HUES48 (cell line): Measurements from ENCODE around the gene PATZ1.
A peak's percentile ranks its signal among the peaks of the same experiment; 100 is the strongest.

Experiments used
- H3K27ac ChIP-seq: one replicate; pipeline ENCODE4 v1.7.0; 2013; ENCODE audit warnings: low read depth, low read length, inconsistent platforms
- H3K27me3 ChIP-seq: 2 replicates; pipeline ENCODE4 v1.6.1; 2013; ENCODE audit warnings: mild to moderate bottlenecking, low read length; ENCODE audit not compliant: control insufficient read depth, insufficient read depth
- H3K36me3 ChIP-seq: 2 replicates; pipeline ENCODE4 v1.6.1; 2013; ENCODE audit warnings: low read length; ENCODE audit not compliant: control insufficient read depth, insufficient read depth
- H3K4me1 ChIP-seq: 2 replicates; pipeline ENCODE4 v1.6.1; 2013; ENCODE audit warnings: mild to moderate bottlenecking, low read length; ENCODE audit not compliant: control insufficient read depth, insufficient read depth
- H3K4me3 ChIP-seq: 2 replicates; pipeline ENCODE4 v1.5.1; 2013; ENCODE audit warnings: mild to moderate bottlenecking, low read depth, low read length
- H3K9ac ChIP-seq: 2 replicates; pipeline ENCODE4 v1.6.1; 2013; ENCODE audit warnings: mild to moderate bottlenecking, low read depth, low read length, moderate library complexity
- H3K9me3 ChIP-seq: 2 replicates; pipeline ENCODE4 v1.6.1; 2013; ENCODE audit warnings: low read length; ENCODE audit not compliant: control insufficient read depth, insufficient read depth

Gene PATZ1

DNA sequence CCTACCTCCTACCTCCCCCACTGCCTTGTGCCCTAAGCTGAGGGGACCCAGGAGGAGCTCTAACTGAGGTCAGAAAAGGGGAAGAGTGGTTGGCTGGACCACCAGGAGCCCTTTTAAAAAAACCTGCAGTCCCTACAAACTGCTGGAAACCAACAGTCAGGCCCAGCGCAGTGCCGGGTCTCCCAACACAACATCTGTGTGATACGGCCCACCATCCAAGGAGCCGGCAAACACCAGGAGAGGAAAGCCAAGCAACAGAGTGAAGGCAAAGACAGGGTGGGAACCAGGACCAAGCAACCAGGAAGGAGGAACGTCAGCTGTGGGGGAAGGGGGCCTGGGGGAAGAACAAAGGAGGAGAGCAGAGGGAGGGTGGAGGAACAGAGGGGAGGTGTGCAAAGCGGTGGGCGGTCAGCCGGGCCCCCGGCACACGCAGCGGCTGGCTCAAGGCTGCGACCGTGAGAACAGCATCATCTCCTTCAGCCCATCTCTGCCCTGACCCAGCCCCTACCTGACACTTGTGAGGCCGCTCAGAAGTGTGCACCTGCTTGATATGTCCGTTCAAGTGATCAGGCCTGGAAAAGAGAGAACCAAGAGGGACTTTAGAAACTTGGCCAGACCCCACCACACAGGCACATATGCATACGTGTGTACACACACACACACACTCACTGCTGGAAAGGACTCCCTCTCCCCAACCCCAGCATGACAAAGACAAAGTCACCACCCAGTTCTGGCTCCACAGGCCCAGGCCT, 3.6 kb downstream of the PATZ1 start:
- peaks cover 59% of the 10 kb centered on the region for H3K36me3 ChIP-seq
- H3K4me1 ChIP-seq, result peaks cover 34% of the 10 kb centered on the region
- H3K9ac ChIP-seq, result peak overlapping the region; percentile 66
- no peaks in the 10 kb centered on the region for H3K27me3 ChIP-seq
- no peaks in the 10 kb centered on the region for H3K9me3 ChIP-seq
- peak overlapping the region; percentile 88 for H3K27ac ChIP-seq
- H3K4me3 ChIP-seq, result peak overlapping the region; percentile 75

DNA sequence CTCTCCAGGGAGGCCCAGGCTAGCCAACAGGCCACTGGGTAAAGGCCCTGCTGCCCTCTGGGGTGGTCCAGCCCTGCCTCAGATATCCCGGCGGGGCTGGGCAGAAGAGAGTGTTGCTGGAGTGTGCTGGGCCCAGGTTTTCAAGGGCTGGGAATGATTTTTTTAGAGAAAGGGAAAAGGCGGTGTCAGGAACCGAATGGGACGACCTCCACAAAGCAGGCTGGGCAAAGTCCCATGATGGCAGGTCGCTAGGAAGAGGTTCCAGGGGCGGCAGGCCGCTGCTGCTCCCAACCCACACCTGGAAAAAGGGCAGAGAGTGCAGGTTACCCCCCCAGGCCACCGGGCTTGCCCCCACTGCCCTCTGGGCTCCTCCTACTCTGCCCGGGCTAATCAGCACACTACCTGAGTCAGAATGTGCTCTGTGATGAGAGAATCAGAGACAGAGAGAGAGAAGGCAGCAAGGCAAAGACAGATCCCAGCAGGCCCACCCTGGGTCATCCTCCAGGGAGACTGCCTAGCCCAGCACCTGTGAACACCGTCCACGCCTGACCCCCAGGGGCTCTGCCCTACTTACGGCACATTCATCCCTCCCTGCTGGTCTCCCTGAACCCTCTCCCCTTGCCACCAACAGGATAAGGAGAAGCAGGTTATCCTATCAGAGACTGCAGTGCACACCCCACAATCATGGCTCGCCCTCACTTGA, 4.6 kb downstream of the PATZ1 start:
- H3K36me3 ChIP-seq, result peaks cover 66% of the 10 kb centered on the region
- no peaks in the 10 kb centered on the region for H3K9me3 ChIP-seq
- no peak overlapping the region for H3K4me3 ChIP-seq
- no peak overlapping the region for H3K9ac ChIP-seq
- no peaks in the 10 kb centered on the region for H3K27me3 ChIP-seq
- no peak overlapping the region for H3K27ac ChIP-seq
- peaks cover 34% of the 10 kb centered on the region for H3K4me1 ChIP-seq

- no peaks in the 10 kb centered on the region for H3K9me3 ChIP-seq
- H3K4me1 ChIP-seq, result peaks cover 34% of the 10 kb centered on the region
- H3K9ac ChIP-seq, result no peak overlapping the region
- H3K27ac ChIP-seq, result no peak overlapping the region
- no peak overlapping the region for H3K4me3 ChIP-seq
- no peaks in the 10 kb centered on the region for H3K27me3 ChIP-seq
- H3K36me3 ChIP-seq, result peaks cover 71% of the 10 kb centered on the region
Observed at GRCh38 chr22:31340765-31341247, 5.3 kb downstream of the PATZ1 start.

- H3K27me3 ChIP-seq, result no peaks in the 10 kb centered on the region
- no peak overlapping the region for H3K4me3 ChIP-seq
- H3K9ac ChIP-seq, result no peak overlapping the region
- peaks cover 75% of the 10 kb centered on the region for H3K36me3 ChIP-seq
- no peak overlapping the region for H3K27ac ChIP-seq
- peaks cover 34% of the 10 kb centered on the region for H3K4me1 ChIP-seq
- no peaks in the 10 kb centered on the region for H3K9me3 ChIP-seq
Observed at GRCh38 chr22:31340360-31340759, 5.8 kb downstream of the PATZ1 start.

DNA sequence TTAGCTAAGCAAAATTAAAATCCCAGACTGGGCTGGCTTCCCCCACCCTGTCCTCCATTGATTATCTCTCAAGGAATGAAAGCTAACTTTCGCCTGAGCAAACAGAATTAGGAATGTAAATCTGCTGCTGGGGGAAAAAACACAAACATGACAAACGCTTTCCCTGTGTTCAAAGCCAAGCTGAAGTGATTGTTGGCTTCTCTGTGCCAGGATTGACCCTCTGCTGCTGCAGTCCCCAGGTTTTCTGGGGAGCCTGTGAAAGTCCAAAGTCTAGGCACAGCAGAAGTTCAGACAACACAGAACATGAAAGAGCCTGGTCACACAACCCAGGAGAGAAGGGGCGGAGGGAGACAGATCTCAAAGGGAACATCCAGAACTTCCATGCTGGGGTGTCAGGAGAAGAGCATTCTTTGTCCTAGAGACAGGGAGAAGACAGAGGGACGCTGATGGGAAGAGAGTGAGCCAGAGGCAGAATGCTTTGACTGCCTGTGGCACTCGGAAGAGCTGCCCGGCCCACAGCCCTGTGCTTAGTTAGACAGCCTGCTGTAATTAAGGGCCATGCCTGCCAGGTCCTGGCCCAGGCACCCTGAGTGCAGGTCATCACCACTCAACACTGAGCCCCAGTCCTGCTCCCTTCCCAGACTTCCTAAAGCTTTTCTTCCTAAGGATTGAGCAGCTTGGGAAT, 6.9 kb downstream of the PATZ1 start:
- Histone ChIP-seq H3K9ac (no peak overlapping the region), H3K36me3 (peaks cover 83% of the 10 kb centered on the region), H3K27ac (peak overlapping the region; percentile 18), H3K27me3 (no peaks in the 10 kb centered on the region), H3K4me1 (peaks cover 26% of the 10 kb centered on the region), H3K4me3 (no peak overlapping the region), H3K9me3 (no peaks in the 10 kb centered on the region)

DNA sequence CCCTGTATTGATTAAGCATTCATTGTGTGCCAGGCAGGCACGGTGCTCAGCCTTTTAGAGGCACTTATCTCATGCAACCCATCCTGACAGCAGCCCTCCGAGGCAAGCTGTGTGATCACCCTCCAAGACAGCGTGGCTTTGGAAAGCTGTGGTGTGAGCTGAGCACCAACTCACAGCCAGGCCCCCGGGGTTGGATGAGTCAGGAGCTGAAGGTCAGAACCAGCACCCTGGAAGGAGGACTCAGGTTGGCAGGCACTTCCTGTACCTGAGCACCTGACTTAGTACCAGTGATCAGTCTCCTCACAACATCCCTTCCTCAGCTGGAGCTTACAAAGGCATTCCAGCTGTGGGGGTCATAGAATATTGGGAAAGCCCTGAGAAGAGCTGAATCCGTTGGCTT, 9.0 kb downstream of the PATZ1 start:
- H3K36me3 ChIP-seq, result peaks cover 91% of the 10 kb centered on the region

DNA sequence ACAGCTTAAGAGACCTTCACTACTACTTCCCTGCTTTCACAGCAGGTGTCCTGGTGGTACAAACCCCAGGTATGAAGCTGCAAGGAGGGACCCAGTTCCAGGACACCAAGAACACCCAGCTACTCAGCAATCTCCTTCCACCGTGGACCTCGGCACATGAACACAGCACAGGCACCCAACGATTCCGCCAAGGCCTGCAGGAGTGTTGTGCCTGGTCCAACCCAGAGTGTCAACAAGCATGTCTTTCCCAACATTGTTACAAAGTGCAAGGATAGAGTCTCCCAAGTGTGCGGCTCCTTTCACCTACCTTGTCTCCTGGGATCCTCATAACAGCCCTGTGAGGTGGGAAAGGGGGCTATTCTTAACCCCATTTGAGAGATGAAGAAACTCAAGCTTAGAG, 11.8 kb downstream of the PATZ1 start:
- Histone ChIP-seq H3K36me3 (peaks cover 90% of the 10 kb centered on the region), H3K27ac (no peak overlapping the region), H3K27me3 (no peaks in the 10 kb centered on the region), H3K9ac (no peak overlapping the region), H3K4me3 (no peak overlapping the region), H3K9me3 (no peaks in the 10 kb centered on the region), H3K4me1 (0 out of 2 replicates have a peak, but pooled peaks cover 2% of the 10 kb centered on the region)

More for the DNA sequence above, 9.0 kb downstream of the PATZ1 start:
- Histone ChIP-seq H3K9me3 (no peaks in the 10 kb centered on the region), H3K4me3 (no peak overlapping the region), H3K27me3 (no peaks in the 10 kb centered on the region), H3K4me1 (peaks cover 7% of the 10 kb centered on the region), H3K9ac (no peak overlapping the region), H3K27ac (no peak overlapping the region)

DNA sequence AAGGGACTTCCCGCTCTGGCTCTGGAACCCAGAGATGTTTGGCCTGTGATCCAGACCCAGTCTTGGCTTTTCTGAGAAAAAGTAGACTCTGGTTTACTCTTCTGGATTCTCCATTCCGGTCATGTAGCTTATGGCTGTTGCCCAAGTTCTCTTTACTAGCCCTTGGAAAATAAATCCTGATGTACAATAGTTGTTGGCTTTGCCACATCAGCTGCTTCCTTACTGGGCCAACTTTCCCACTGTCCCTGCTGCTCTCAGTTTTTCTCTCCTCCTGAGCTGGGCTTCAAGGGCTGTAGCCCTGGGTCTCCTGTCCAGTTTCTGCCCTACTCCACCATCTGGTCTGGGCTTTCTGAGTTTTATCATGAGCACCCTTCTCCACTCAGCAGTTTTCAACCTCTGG, 12.5 kb downstream of the PATZ1 start:
- Histone ChIP-seq H3K4me1 (no peaks in the 10 kb centered on the region), H3K4me3 (no peak overlapping the region), H3K36me3 (peaks cover 91% of the 10 kb centered on the region), H3K9me3 (no peaks in the 10 kb centered on the region), H3K27me3 (no peaks in the 10 kb centered on the region), H3K27ac (no peak overlapping the region), H3K9ac (no peak overlapping the region)

GRCh38 chr22:31332886-31333285, 13.3 kb downstream of the PATZ1 start:
- Histone ChIP-seq H3K36me3 (peaks cover 91% of the 10 kb centered on the region), H3K9me3 (no peaks in the 10 kb centered on the region), H3K27ac (no peak overlapping the region), H3K4me1 (no peaks in the 10 kb centered on the region), H3K4me3 (no peak overlapping the region), H3K27me3 (no peaks in the 10 kb centered on the region), H3K9ac (no peak overlapping the region)

GRCh38 chr22:31332010-31332409, 14.1 kb downstream of the PATZ1 start:
- Histone ChIP-seq H3K27me3 (no peaks in the 10 kb centered on the region), H3K4me1 (no peaks in the 10 kb centered on the region), H3K36me3 (peaks cover 91% of the 10 kb centered on the region), H3K9ac (no peak overlapping the region), H3K9me3 (no peaks in the 10 kb centered on the region), H3K27ac (no peak overlapping the region), H3K4me3 (no peak overlapping the region)
